Right lobe of liver (tissue), 4 donors: ENCODE data around the gene THSD7B.

Experiments
- CTCF ChIP-seq, 4 donors: fragments of 200-600 bp in 3 of 4; fragments of 450-650 bp in 1 of 4; IDR thresholded peaks; one replicate each; pipeline versions ENCODE4 v1.5.1 to v1.8.0; 2016 to 2022; ENCODE audit warnings: antibody characterized with exemption in 4 of 4, mild to moderate bottlenecking in 2 of 4
- POLR2A ChIP-seq: fragments of 450-650 bp; IDR thresholded peaks from one replicate; pipeline ENCODE4 v1.6.1; 2017; ENCODE audit warnings: antibody characterized with exemption, mild to moderate bottlenecking
- donor health status: DM: no; HTN: no; CAD: no.
- donor health status: DM: no; HTN: no; CAD: no.
- donor health status: DM: no; HTN: yes; CAD: no.

- no peak for TF ChIP-seq CTCF (IDR thresholded peaks at IDR 0.05)
- TF ChIP-seq POLR2A, result no peak
These were observed 943.0 kb downstream of the THSD7B start for GRCh38 chr2:137708311-137708710.
